K562 (cell line): ENCODE results near the gene RPP21. TPM values are rescaled to one million over a fixed set of nuclear protein-coding genes. Genes with fewer than 3 reads are reported as not detected.

ENCODE experiments used
- ATAC-seq: fragments of 200-7000 bp; cut with Tn5 transposase; 3 replicates; pipeline ENCODE4 v1.9.1; 2020; ENCODE audit warnings: moderate library complexity
- BruUV-seq: library from RNA; stranded (reverse); fragments of 400-500 nt; replicated peaks from 2 replicates; lab custom pipeline; 2021; lab: Mats Ljungman, UMichigan
- CTCF ChIA-PET: fragments of 300-600 bp; formaldehyde crosslinking; extraction: SDS; loops from one replicate; lab custom pipeline; 2021; ENCODE audit warnings: low intra/inter-chr PET ratio; lab: Yijun Ruan, JAX
- POLR2A ChIA-PET: fragments of 300-600, 350-650 bp; sonication (Branson Sonifier 250); formaldehyde crosslinking; extraction: SDS; loops from one replicate; lab custom pipeline; 2021; ENCODE audit warnings: antibody characterized with exemption, inconsistent platforms; lab: Yijun Ruan, JAX
- DNase-seq, 4 experiments: peaks; one replicate each; pipeline versions ENCODE4 v3.0.0 to v3.0.0-alpha.2; 2011 to 2018; ENCODE audit warnings: low spot score in 3 of 4, mixed read lengths in 3 of 4; ENCODE audit errors: extremely low read depth in 1 of 4
- FAIRE-seq: peaks from 2 replicates; lab custom pipeline; 2011; peaks lifted over from hg19 to GRCh38; lab: Jason Lieb, UNC
- H2AFZ ChIP-seq: 2 replicates; pipeline ENCODE4 v1.6.0; 2011; ENCODE audit warnings: low read depth, low read length, control low read depth, inconsistent platforms
- H3K27ac ChIP-seq: fragments of 200-600 bp; 3 replicates; pipeline ENCODE4 v1.8.0; 2011; ENCODE audit warnings: low read depth, mild to moderate bottlenecking, control low read depth, inconsistent platforms, low read length, moderate library complexity, mixed read lengths; ENCODE audit errors: extremely low read depth
- H3K27me3 ChIP-seq, 2 experiments: fragments of 300-600 bp in 1 of 2; 2 replicates in 1 of 2; 3 replicates in 1 of 2; pipeline versions ENCODE4 v1.6.0 to v1.8.0; 2011; ENCODE audit warnings: inconsistent platforms in 2 of 2, low read length in 2 of 2, mild to moderate bottlenecking in 1 of 2, mixed read lengths in 1 of 2, moderate library complexity in 1 of 2; ENCODE audit not compliant: control insufficient read depth in 2 of 2, insufficient read depth in 2 of 2
- H3K36me3 ChIP-seq: fragments of 300-600 bp; 3 replicates; pipeline ENCODE4 v1.8.0; 2011; ENCODE audit warnings: mild to moderate bottlenecking, low read length, inconsistent platforms; ENCODE audit not compliant: control insufficient read depth, insufficient read depth
- H3K4me1 ChIP-seq, 2 experiments: fragments of 200-600 bp in 1 of 2; replicated peaks in 1 of 2; 2 replicates in 1 of 2; 3 replicates in 1 of 2; pipeline versions ENCODE4 v1.5.1 to v1.8.0; 2011; ENCODE audit warnings: inconsistent platforms in 2 of 2, low read length in 2 of 2, mild to moderate bottlenecking in 1 of 2, mixed read lengths in 1 of 2, moderate library complexity in 1 of 2; ENCODE audit not compliant: control insufficient read depth in 2 of 2, insufficient read depth in 2 of 2
- H3K4me2 ChIP-seq: 2 replicates; pipeline ENCODE4 v1.6.1; 2011; ENCODE audit warnings: low read length, control low read depth, inconsistent platforms, mixed read lengths; ENCODE audit not compliant: insufficient read depth
- H3K4me3 ChIP-seq: fragments of 200-600 bp; sonication (generic), shearing (Covaris generic); 2 replicates; pipeline ENCODE4 v1.5.1; 2016; ENCODE audit warnings: control low read depth, inconsistent platforms
- H3K79me2 ChIP-seq: fragments of 200-600 bp; 3 replicates; pipeline ENCODE4 v1.8.0; 2011; ENCODE audit warnings: low read length, inconsistent platforms; ENCODE audit not compliant: control insufficient read depth, insufficient read depth
- H3K9ac ChIP-seq, 2 experiments: 2 replicates each; pipeline versions ENCODE4 v1.6.0 to v1.6.1; 2011; ENCODE audit warnings: low read depth in 2 of 2, low read length in 2 of 2, control low read depth in 1 of 2, inconsistent platforms in 1 of 2, mild to moderate bottlenecking in 1 of 2, mixed read lengths in 1 of 2; ENCODE audit not compliant: insufficient read depth in 1 of 2
- H3K9me1 ChIP-seq: one replicate; pipeline ENCODE4 v1.6.0; 2011; ENCODE audit warnings: inconsistent platforms, mild to moderate bottlenecking, low read length, moderate library complexity; ENCODE audit not compliant: control insufficient read depth, insufficient read depth
- H3K9me3 ChIP-seq: replicated peaks from 2 replicates; pipeline ENCODE4 v1.5.1; 2011; ENCODE audit warnings: low read depth, low read length, inconsistent platforms; ENCODE audit not compliant: control insufficient read depth, insufficient read depth
- H4K20me1 ChIP-seq: replicated peaks from 2 replicates; pipeline ENCODE4 v1.6.1; 2011; ENCODE audit warnings: low read length, inconsistent platforms, mixed read lengths; ENCODE audit not compliant: control insufficient read depth, insufficient read depth
- EP300 ChIP-seq: IDR thresholded peaks from 2 replicates; pipeline ENCODE4 v1.6.1; 2012; ENCODE audit warnings: low read length, improper control_type of control experiment
- ERF ChIP-seq: fragments of 450-650 bp; formaldehyde crosslinking; IDR thresholded peaks from 2 replicates; pipeline ENCODE4 v1.4.0; 2020; ENCODE audit warnings: mild to moderate bottlenecking, mixed read lengths
- FOS ChIP-seq: IDR thresholded peaks from 3 replicates; pipeline ENCODE4 v1.6.1; 2011; ENCODE audit not compliant: insufficient read length; ENCODE audit errors: extremely low read depth
- FOXK2 ChIP-seq, 2 experiments: fragments of 450-650 bp; IDR thresholded peaks in 1 of 2; conservative IDR thresholded peaks in 1 of 2; 2 replicates each; pipeline ENCODE4 v1.6.1; 2016; ENCODE audit warnings: low read depth in 2 of 2, mild to moderate bottlenecking in 1 of 2
- RBM22 ChIP-seq: fragments of 200-400 bp; formaldehyde crosslinking; IDR thresholded peaks from 2 replicates; pipeline ENCODE4 v1.6.1; 2018; ENCODE audit warnings: low read length, low read depth; ENCODE audit not compliant: poor library complexity, severe bottlenecking
- SAFB ChIP-seq: fragments of 200-400 bp; formaldehyde crosslinking; IDR thresholded peaks from 2 replicates; pipeline ENCODE4 v1.6.1; 2017; ENCODE audit warnings: low read depth, low read length, borderline replicate concordance
- TAF7 ChIP-seq: fragments of 450-650 bp; IDR thresholded peaks from 2 replicates; pipeline ENCODE4 v1.6.1; 2016; ENCODE audit warnings: missing genetic modification characterization, missing compliant biosample characterization
- TEAD2 ChIP-seq: fragments of 450-650 bp; IDR thresholded peaks from 2 replicates; pipeline ENCODE4 v1.6.1; 2016; ENCODE audit warnings: missing genetic modification characterization, control low read depth, missing compliant biosample characterization
- ZNF586 ChIP-seq: fragments of 450-650 bp; formaldehyde crosslinking; conservative IDR thresholded peaks from 2 replicates; pipeline ENCODE4 v1.4.0; 2020; ENCODE audit warnings: mild to moderate bottlenecking, moderate library complexity
- ZNF764 ChIP-seq: fragments of 250-450 bp; sonication (Bioruptor Pico); IDR thresholded peaks from 2 replicates; pipeline ENCODE4 v1.4.0; 2020; ENCODE audit warnings: low read depth, mild to moderate bottlenecking, moderate library complexity
- WGBS: fragments of 100-300 bp; shearing (Covaris generic); methylation state at CpG from one replicate; pipeline ENCODE4 v1.1.6; 2016; ENCODE audit warnings: low coverage, mixed read lengths; ENCODE audit not compliant: insufficient coverage; ENCODE audit errors: missing lambda C conversion rate; 5-methylcytosine and 5-hydroxymethylcytosine counted together
- in situ Hi-C: fragments of 300-500 bp; cut with MboI; formaldehyde crosslinking; loops from 4 replicates; pipeline ENCODE4 v1.15.0; 2018; ENCODE audit warnings: inconsistent platforms, mixed read lengths
- intact Hi-C: fragments of 100-400 bp; cut with micrococcal nuclease; formaldehyde crosslinking; loops from 2 replicates; pipeline ENCODE4 v1.14.2; 2022
- polyA plus RNA-seq, 8 experiments: library from polyadenylated mRNA; depleted of rRNA in 4 of 8; stranded (reverse) in 5 of 8; unstranded in 3 of 8; fragments of >200 nt; fragmentation: Nextera tagmentation in 2 of 8; fragmentation: Illumina TruSeq in 1 of 8; extraction: Ambion mirVana in 2 of 8; extraction: Trizol in 1 of 8; gene quantifications; 2 replicates each; pipeline versions ENCODE4 v1.2.1 to v1.2.3, GENCODE V29; 2011 to 2014; ENCODE audit warnings: inconsistent platforms in 1 of 8, missing spikeins in 1 of 8
- total RNA-seq, 7 experiments: library from RNA; depleted of rRNA in 6 of 7; stranded (reverse); fragments of >200 nt in 6 of 7; fragmentation: Illumina TruSeq in 2 of 7; extraction: Trizol in 2 of 7; gene quantifications; 2 replicates each; pipeline versions ENCODE4 v1.2.1 to v1.2.3, GENCODE V29; 2011 to 2021; ENCODE audit warnings: low replicate concordance in 1 of 7
- TF ChIP-seq, protein P1 (sequence below), 2 experiments: fragments of 450-650 bp in 1 of 2; sonication (generic) in 1 of 2; formaldehyde crosslinking in 1 of 2; IDR thresholded peaks; 2 replicates each; pipeline versions ENCODE4 v1.7.1 to v1.9.0; 2016 to 2022; ENCODE audit warnings: inconsistent platforms in 1 of 2, mild to moderate bottlenecking in 1 of 2, missing genetic modification reagents in 1 of 2
- TF ChIP-seq, protein P2 (sequence below): sonication (generic); formaldehyde crosslinking; IDR thresholded peaks from 2 replicates; pipeline ENCODE4 v1.8.0; 2022; ENCODE audit warnings: mild to moderate bottlenecking, missing genetic modification reagents, borderline replicate concordance

RPP21 gene
- total and polyA plus RNA-seq, 9 of the 15 experiments (the other 6 are each of a cell fraction or from before 2014, with no cell fraction given): 62.1 to 362 (median 166) TPM

DNA sequence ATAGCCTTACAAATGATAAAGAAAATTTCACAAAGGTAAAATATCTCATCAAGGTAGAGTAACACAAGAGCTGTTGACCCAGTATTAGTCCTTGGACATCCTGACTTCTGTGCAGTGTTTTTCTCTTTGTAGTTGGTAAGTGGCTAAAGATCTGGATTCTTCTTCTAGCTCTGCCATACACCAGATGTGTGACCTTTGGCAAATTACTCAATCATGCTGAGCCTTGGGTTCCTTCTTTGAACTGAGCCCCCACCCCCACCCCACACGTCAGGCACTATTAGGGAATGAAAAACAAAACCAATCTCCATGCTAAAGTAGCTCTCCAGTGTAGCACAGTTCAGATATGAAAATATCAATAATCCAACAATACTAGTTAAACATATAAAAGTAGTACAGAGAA is 33.3 kb upstream of the RPP21 start:
- Histone ChIP-seq H3K4me3 (no peak overlapping the region), H3K79me2 (peaks cover 87% of the 10 kb centered on the region), H3K27me3 (no peaks in the 10 kb centered on the region), H2AFZ (no peak overlapping the region), H4K20me1 (peaks cover 5% of the 10 kb centered on the region; the same call in 1 of the 2 replicates), H3K9me1 (no peaks in the 10 kb centered on the region), H3K27ac (no peak overlapping the region), H3K9me3 (no peaks in the 10 kb centered on the region), H3K4me2 (no peak overlapping the region), H3K4me1 (no peaks in the 10 kb centered on the region), H3K9ac (no peak overlapping the region), H3K36me3 (peaks cover 93% of the 10 kb centered on the region)
- WGBS: 100% methylated on average over 1 of the region's 1 CpG
- intact Hi-C loops (no loop called here), in situ Hi-C loops (no loop called here)
- FAIRE-seq (no peak), ATAC-seq (no peak), DNase-seq (no peak)
- TF ChIP-seq EP300 (no peak), FOXK2 (conservative IDR thresholded peaks at IDR 0.05 in 1 of 2, IDR thresholded peaks at IDR 0.05 in 1 of 2; ENCODE audit: low read depth in 2 of 2) (no peak), TEAD2 (tag) (no peak), TAF7 (tag) (no peak), ZNF764 (CRISPR knock-in tag) (no peak), ERF (no peak), SAFB (no peak), FOS (no peak), ZNF586 (CRISPR knock-in tag) (no peak), RBM22 (no peak)
- TF ChIP-seq, protein P1, sequence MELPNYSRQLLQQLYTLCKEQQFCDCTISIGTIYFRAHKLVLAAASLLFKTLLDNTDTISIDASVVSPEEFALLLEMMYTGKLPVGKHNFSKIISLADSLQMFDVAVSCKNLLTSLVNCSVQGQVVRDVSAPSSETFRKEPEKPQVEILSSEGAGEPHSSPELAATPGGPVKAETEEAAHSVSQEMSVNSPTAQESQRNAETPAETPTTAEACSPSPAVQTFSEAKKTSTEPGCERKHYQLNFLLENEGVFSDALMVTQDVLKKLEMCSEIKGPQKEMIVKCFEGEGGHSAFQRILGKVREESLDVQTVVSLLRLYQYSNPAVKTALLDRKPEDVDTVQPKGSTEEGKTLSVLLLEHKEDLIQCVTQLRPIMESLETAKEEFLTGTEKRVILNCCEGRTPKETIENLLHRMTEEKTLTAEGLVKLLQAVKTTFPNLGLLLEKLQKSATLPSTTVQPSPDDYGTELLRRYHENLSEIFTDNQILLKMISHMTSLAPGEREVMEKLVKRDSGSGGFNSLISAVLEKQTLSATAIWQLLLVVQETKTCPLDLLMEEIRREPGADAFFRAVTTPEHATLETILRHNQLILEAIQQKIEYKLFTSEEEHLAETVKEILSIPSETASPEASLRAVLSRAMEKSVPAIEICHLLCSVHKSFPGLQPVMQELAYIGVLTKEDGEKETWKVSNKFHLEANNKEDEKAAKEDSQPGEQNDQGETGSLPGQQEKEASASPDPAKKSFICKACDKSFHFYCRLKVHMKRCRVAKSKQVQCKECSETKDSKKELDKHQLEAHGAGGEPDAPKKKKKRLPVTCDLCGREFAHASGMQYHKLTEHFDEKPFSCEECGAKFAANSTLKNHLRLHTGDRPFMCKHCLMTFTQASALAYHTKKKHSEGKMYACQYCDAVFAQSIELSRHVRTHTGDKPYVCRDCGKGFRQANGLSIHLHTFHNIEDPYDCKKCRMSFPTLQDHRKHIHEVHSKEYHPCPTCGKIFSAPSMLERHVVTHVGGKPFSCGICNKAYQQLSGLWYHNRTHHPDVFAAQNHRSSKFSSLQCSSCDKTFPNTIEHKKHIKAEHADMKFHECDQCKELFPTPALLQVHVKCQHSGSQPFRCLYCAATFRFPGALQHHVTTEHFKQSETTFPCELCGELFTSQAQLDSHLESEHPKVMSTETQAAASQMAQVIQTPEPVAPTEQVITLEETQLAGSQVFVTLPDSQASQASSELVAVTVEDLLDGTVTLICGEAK (IDR thresholded peaks at IDR 0.05): no peak
- TF ChIP-seq, protein P1 (CRISPR knock-in tag; IDR thresholded peaks at IDR 0.05): no peak
- TF ChIP-seq, protein P2, sequence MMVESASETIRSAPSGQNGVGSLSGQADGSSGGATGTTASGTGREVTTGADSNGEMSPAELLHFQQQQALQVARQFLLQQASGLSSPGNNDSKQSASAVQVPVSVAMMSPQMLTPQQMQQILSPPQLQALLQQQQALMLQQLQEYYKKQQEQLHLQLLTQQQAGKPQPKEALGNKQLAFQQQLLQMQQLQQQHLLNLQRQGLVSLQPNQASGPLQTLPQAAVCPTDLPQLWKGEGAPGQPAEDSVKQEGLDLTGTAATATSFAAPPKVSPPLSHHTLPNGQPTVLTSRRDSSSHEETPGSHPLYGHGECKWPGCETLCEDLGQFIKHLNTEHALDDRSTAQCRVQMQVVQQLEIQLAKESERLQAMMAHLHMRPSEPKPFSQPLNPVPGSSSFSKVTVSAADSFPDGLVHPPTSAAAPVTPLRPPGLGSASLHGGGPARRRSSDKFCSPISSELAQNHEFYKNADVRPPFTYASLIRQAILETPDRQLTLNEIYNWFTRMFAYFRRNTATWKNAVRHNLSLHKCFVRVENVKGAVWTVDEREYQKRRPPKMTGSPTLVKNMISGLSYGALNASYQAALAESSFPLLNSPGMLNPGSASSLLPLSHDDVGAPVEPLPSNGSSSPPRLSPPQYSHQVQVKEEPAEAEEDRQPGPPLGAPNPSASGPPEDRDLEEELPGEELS (CRISPR knock-in tag): no peak
- CTCF ChIA-PET: no interaction called here
- no TSS peak for BruUV-seq
- POLR2A ChIA-PET: interaction anchor here (0.7 kb wide), 1 partner anchor 1221 kb away, joined by 4 read pairs; no protein-coding TSS in a partner anchor
